Neutrophil (primary cell): Measurements from ENCODE around the gene FZR1.
A peak's percentile ranks its signal among the peaks of the same experiment; 100 is the strongest.

Experiments used
- H3K27ac ChIP-seq: fragments of 200-600 bp; sonication (generic); 2 replicates; pipeline ENCODE4 v1.5.1; 2016; ENCODE audit warnings: mild to moderate bottlenecking, moderate library complexity
- H3K27me3 ChIP-seq: fragments of 200-600 bp; sonication (generic); 2 replicates; pipeline ENCODE4 v1.6.0; 2016; ENCODE audit warnings: mild to moderate bottlenecking
- H3K36me3 ChIP-seq: fragments of 200-600 bp; sonication (generic); 2 replicates; pipeline ENCODE4 v1.5.1; 2017
- H3K4me1 ChIP-seq, 2 experiments: fragments of 200-600 bp in 1 of 2; sonication (generic) in 1 of 2; 1 replicate in 1 of 2; 2 replicates in 1 of 2; pipeline versions ENCODE4 v1.5.1 to v1.6.1; 2013 to 2016; ENCODE audit warnings: low read depth in 1 of 2, low read length in 1 of 2, mild to moderate bottlenecking in 1 of 2, moderate library complexity in 1 of 2; ENCODE audit not compliant: control insufficient read depth in 1 of 2, insufficient read depth in 1 of 2
- H3K4me3 ChIP-seq, 2 experiments: fragments of 200-600 bp in 1 of 2; sonication (generic) in 1 of 2; 1 replicate in 1 of 2; 2 replicates in 1 of 2; pipeline ENCODE4 v1.5.1; 2013 to 2016; ENCODE audit warnings: low read depth in 1 of 2, low read length in 1 of 2, mild to moderate bottlenecking in 1 of 2, moderate library complexity in 1 of 2
- H3K9me3 ChIP-seq: fragments of 200-600 bp; sonication (generic); 2 replicates; pipeline ENCODE4 v1.5.1; 2016
- CTCF ChIP-seq: fragments of 200-600 bp; sonication (generic); IDR thresholded peaks from 2 replicates; pipeline ENCODE4 v1.5.1; 2016; ENCODE audit warnings: antibody characterized with exemption

FZR1 gene

GRCh38 chr19:3535235-3535535 is 29.1 kb downstream of the FZR1 start:
- TF ChIP-seq CTCF = no peak
- H3K4me3 ChIP-seq = no peak overlapping the region
- peaks cover 92% of the 10 kb centered on the region for H3K36me3 ChIP-seq

GRCh38 chr19:3535563-3535965 is 29.5 kb downstream of the FZR1 start:
- H3K36me3 ChIP-seq = peaks cover 88% of the 10 kb centered on the region
- TF ChIP-seq CTCF = no peak
- H3K4me1 ChIP-seq = peaks cover 4 to 5% of the 10 kb centered on the region in 2 experiments
- H3K4me3 ChIP-seq = no peak overlapping the region
- H3K27me3 ChIP-seq = no peaks in the 10 kb centered on the region
- H3K27ac ChIP-seq = no peak overlapping the region
- H3K9me3 ChIP-seq = no peaks in the 10 kb centered on the region

More at GRCh38 chr19:3535235-3535535, 29.1 kb downstream of the FZR1 start:
- Histone ChIP-seq H3K27ac (no peak overlapping the region), H3K27me3 (no peaks in the 10 kb centered on the region), H3K9me3 (no peaks in the 10 kb centered on the region), H3K4me1 (peaks cover 4 to 5% of the 10 kb centered on the region in 2 experiments)

- Histone ChIP-seq H3K9me3 (no peaks in the 10 kb centered on the region), H3K4me3 (no peak overlapping the region), H3K27me3 (no peaks in the 10 kb centered on the region), H3K36me3 (peaks cover 84% of the 10 kb centered on the region), H3K4me1 (peaks cover 4 to 5% of the 10 kb centered on the region in 2 experiments), H3K27ac (no peak overlapping the region)
- no peak for TF ChIP-seq CTCF
Observed at GRCh38 chr19:3535981-3536380, 29.9 kb downstream of the FZR1 start.

GRCh38 chr19:3536429-3537100 is 30.5 kb downstream of the FZR1 start:
- Histone ChIP-seq H3K36me3 (peaks cover 78% of the 10 kb centered on the region), H3K27ac (no peak overlapping the region), H3K4me3 (no peak overlapping the region)

GRCh38 chr19:3537101-3537437 is 31.0 kb downstream of the FZR1 start:
- Histone ChIP-seq H3K27me3 (no peaks in the 10 kb centered on the region), H3K9me3 (no peaks in the 10 kb centered on the region), H3K4me1 (peaks cover 4 to 5% of the 10 kb centered on the region in 2 experiments), H3K27ac (peak overlapping the region; percentile 50), H3K4me3 (no peak overlapping the region), H3K36me3 (peaks cover 73% of the 10 kb centered on the region)
- TF ChIP-seq CTCF = no peak

More at GRCh38 chr19:3536429-3537100, 30.5 kb downstream of the FZR1 start:
- no peak for TF ChIP-seq CTCF
- Histone ChIP-seq H3K9me3 (no peaks in the 10 kb centered on the region), H3K4me1 (peaks cover 4 to 5% of the 10 kb centered on the region in 2 experiments), H3K27me3 (no peaks in the 10 kb centered on the region)
